CD14-positive monocyte (primary cell): Measurements from ENCODE around the gene STAC3. TPM values are rescaled to one million over a fixed set of nuclear protein-coding genes. Genes with fewer than 3 reads are reported as not detected.

ENCODE experiments used
- DNase-seq, 3 donors: peaks; one replicate each; pipeline ENCODE4 v3.0.0-alpha.2; 2011 to 2022
- H2AFZ ChIP-seq: 2 replicates; pipeline ENCODE4 v1.6.0; 2012; ENCODE audit warnings: mild to moderate bottlenecking, low read depth, low read length, inconsistent platforms; ENCODE audit not compliant: insufficient read depth, poor library complexity, severe bottlenecking
- H3K27ac ChIP-seq, 2 donors: 1 replicate in 1 of 2; 2 replicates in 1 of 2; pipeline ENCODE4 v1.5.1; 2012 to 2013; ENCODE audit warnings: low read length in 2 of 2, control low read depth in 1 of 2, inconsistent platforms in 1 of 2, low read depth in 1 of 2, mild to moderate bottlenecking in 1 of 2
- H3K27me3 ChIP-seq, 2 donors: one replicate each; pipeline versions ENCODE4 v1.6.0 to v1.6.1; 2011 to 2013; ENCODE audit warnings: low read length in 2 of 2; ENCODE audit not compliant: control insufficient read depth in 2 of 2, insufficient read depth in 2 of 2
- H3K36me3 ChIP-seq, 2 donors: replicated peaks in 1 of 2; 1 replicate in 1 of 2; 2 replicates in 1 of 2; pipeline versions ENCODE4 v1.5.1 to v1.6.1; 2012 to 2013; ENCODE audit warnings: low read length in 2 of 2, control low read depth in 1 of 2, inconsistent platforms in 1 of 2, mild to moderate bottlenecking in 1 of 2; ENCODE audit not compliant: insufficient read depth in 2 of 2, control insufficient read depth in 1 of 2
- H3K4me1 ChIP-seq, 2 donors: 1 replicate in 1 of 2; 2 replicates in 1 of 2; pipeline versions ENCODE4 v1.5.1 to v1.6.1; 2012 to 2013; ENCODE audit warnings: low read length in 2 of 2, control low read depth in 1 of 2, inconsistent platforms in 1 of 2, mild to moderate bottlenecking in 1 of 2, moderate library complexity in 1 of 2; ENCODE audit not compliant: insufficient read depth in 2 of 2, control insufficient read depth in 1 of 2
- H3K4me2 ChIP-seq: replicated peaks from 2 replicates; pipeline ENCODE3; 2012; ENCODE audit warnings: low read length, moderate library complexity, mild to moderate bottlenecking; ENCODE audit not compliant: poor library complexity, severe bottlenecking; ENCODE audit errors: extremely low read depth
- H3K4me3 ChIP-seq, 3 experiments: fragments of 200-600 bp in 1 of 3; sonication (generic) in 1 of 3; replicated peaks in 1 of 3; 1 replicate in 2 of 3; 2 replicates in 1 of 3; pipeline ENCODE4 v1.5.1; 2011 to 2013; ENCODE audit warnings: low read length in 3 of 3, mild to moderate bottlenecking in 3 of 3, control low read depth in 2 of 3, low read depth in 2 of 3, inconsistent platforms in 1 of 3, moderate library complexity in 1 of 3
- H3K79me2 ChIP-seq: 2 replicates; pipeline ENCODE4 v1.6.0; 2012; ENCODE audit warnings: mild to moderate bottlenecking, control low read depth, inconsistent platforms, low read length, moderate library complexity; ENCODE audit not compliant: insufficient read depth
- H3K9ac ChIP-seq: 2 replicates; pipeline ENCODE4 v1.6.0; 2017; ENCODE audit warnings: low read length, mild to moderate bottlenecking; ENCODE audit not compliant: insufficient read depth, poor library complexity, severe bottlenecking
- H3K9me3 ChIP-seq, 2 donors: replicated peaks in 1 of 2; 1 replicate in 1 of 2; 2 replicates in 1 of 2; pipeline versions ENCODE4 v1.5.1 to v1.6.1; 2012 to 2013; ENCODE audit warnings: low read length in 2 of 2, control low read depth in 1 of 2; ENCODE audit not compliant: control insufficient read depth in 1 of 2, insufficient read depth in 1 of 2
- H4K20me1 ChIP-seq: 2 replicates; pipeline ENCODE4 v1.6.0; 2012; ENCODE audit warnings: mild to moderate bottlenecking, low read length, control low read depth, moderate library complexity; ENCODE audit not compliant: insufficient read depth
- H3K27ac Mint-ChIP-seq, 7 donors: one replicate each; pipeline ENCODE4 v1.8.0; 2020; ENCODE audit warnings: mild to moderate bottlenecking in 7 of 7, mixed read lengths in 7 of 7, moderate library complexity in 6 of 7, inconsistent platforms in 2 of 7
- H3K27me3 Mint-ChIP-seq, 3 donors: one replicate each; pipeline ENCODE4 v1.8.0; 2021 to 2022; ENCODE audit warnings: low read depth in 3 of 3, mild to moderate bottlenecking in 3 of 3, mixed read lengths in 3 of 3, moderate library complexity in 3 of 3, inconsistent platforms in 1 of 3
- H3K36me3 Mint-ChIP-seq, 2 donors: one replicate each; pipeline ENCODE4 v1.8.0; 2020; ENCODE audit warnings: mixed read lengths in 2 of 2, inconsistent platforms in 1 of 2, mild to moderate bottlenecking in 1 of 2
- H3K4me1 Mint-ChIP-seq: one replicate; pipeline ENCODE4 v1.8.0; 2020; ENCODE audit warnings: mild to moderate bottlenecking, mixed read lengths
- H3K4me3 Mint-ChIP-seq, 2 donors: one replicate each; pipeline ENCODE4 v1.8.0; 2020; ENCODE audit warnings: mild to moderate bottlenecking in 2 of 2, mixed read lengths in 2 of 2, moderate library complexity in 1 of 2
- H3K9me3 Mint-ChIP-seq, 7 donors: one replicate each; pipeline ENCODE4 v1.8.0; 2020 to 2022; ENCODE audit warnings: mixed read lengths in 7 of 7, mild to moderate bottlenecking in 6 of 7, moderate library complexity in 6 of 7, inconsistent platforms in 2 of 7
- CTCF ChIP-seq: fragments of 200-600 bp; IDR thresholded peaks from one replicate; pipeline ENCODE4 v1.8.0; 2022; ENCODE audit warnings: antibody characterized with exemption, mild to moderate bottlenecking
- WGBS: methylation state at CpG from one replicate; pipeline ENCODE4 v1.1.5; 2013; ENCODE audit warnings: missing lambda C conversion rate; ENCODE audit not compliant: insufficient coverage; 5-methylcytosine and 5-hydroxymethylcytosine counted together
- intact Hi-C, 2 donors: fragments of 100-400 bp; cut with micrococcal nuclease; formaldehyde crosslinking; loops; one replicate each; pipeline versions ENCODE4 v1.15.0 to v1.15.1; 2023
- polyA plus RNA-seq, 3 donors: library from polyadenylated mRNA; depleted of rRNA in 1 of 3; unstranded in 2 of 3; stranded (reverse) in 1 of 3; fragments of 300-500 nt in 2 of 3; fragments of >200 nt in 1 of 3; fragmentation: Illumina TruSeq in 2 of 3; gene quantifications; 1 replicate in 2 of 3; 2 replicates in 1 of 3; pipeline ENCODE4 v1.2.3, GENCODE V29; 2012 to 2021

The STAC3 gene
- polyA plus RNA-seq, 3 donors = 7.0 to 32.1 (median 9.1) TPM

- WGBS = 98% methylated on average over 4 of the region's 4 CpGs
- Histone ChIP-seq H2AFZ (no peak overlapping the region), H3K36me3 (peaks cover 72 to 88% of the 10 kb centered on the region in 2 donors), H3K9me3 (no peaks in the 10 kb centered on the region), H3K4me1 (no peaks in the 10 kb centered on the region), H3K79me2 (no peaks in the 10 kb centered on the region), H4K20me1 (no peaks in the 10 kb centered on the region), H3K27ac (no peak overlapping the region), H3K4me3 (no peak overlapping the region), H3K4me2 (no peak overlapping the region), H3K27me3 (no peaks in the 10 kb centered on the region), H3K9ac (no peak overlapping the region)
- TF ChIP-seq CTCF = no peak
- intact Hi-C loops = loop anchor here (5.0 kb wide), 1 partner anchor 192 kb away; no protein-coding TSS in a partner anchor
- H3K4me3 Mint-ChIP-seq = no peak overlapping the region
- H3K9me3 Mint-ChIP-seq = peaks cover 0 to 2% (median 0%) of the 10 kb centered on the region in 7 donors
- peaks cover 0 to 2% (median 0%) of the 10 kb centered on the region in 3 donors for H3K27me3 Mint-ChIP-seq
- no peak for DNase-seq
- H3K36me3 Mint-ChIP-seq = peaks cover 79 to 91% of the 10 kb centered on the region in 2 donors
- peaks cover 2% of the 10 kb centered on the region for H3K4me1 Mint-ChIP-seq
- peak overlapping the region in 1 of 7 donors; percentile 40 for H3K27ac Mint-ChIP-seq
These were observed 9.4 kb upstream of the STAC3 start for GRCh38 chr12:57260366-57260765.

- Histone ChIP-seq H4K20me1 (no peaks in the 10 kb centered on the region), H3K36me3 (peaks cover 83 to 89% of the 10 kb centered on the region in 2 donors), H3K27me3 (no peaks in the 10 kb centered on the region), H3K27ac (no peak overlapping the region), H3K4me1 (no peaks in the 10 kb centered on the region), H3K9me3 (no peaks in the 10 kb centered on the region), H2AFZ (no peak overlapping the region), H3K79me2 (no peaks in the 10 kb centered on the region), H3K4me2 (no peak overlapping the region), H3K4me3 (no peak overlapping the region), H3K9ac (no peak overlapping the region)
- TF ChIP-seq CTCF = no peak
- Mint-ChIP-seq H3K9me3 (peaks cover 0 to 2% (median 0%) of the 10 kb centered on the region in 7 donors), H3K27ac (no peak overlapping the region), H3K4me1 (peaks cover 2% of the 10 kb centered on the region), H3K27me3 (peaks cover 0 to 2% (median 0%) of the 10 kb centered on the region in 3 donors), H3K4me3 (no peak overlapping the region), H3K36me3 (peaks cover 82 to 92% of the 10 kb centered on the region in 2 donors)
- 93% methylated on average over 2 of the region's 6 CpGs for WGBS
- DNase-seq = no peak
- intact Hi-C loops = no loop called here
These were observed 8.3 kb upstream of the STAC3 start for GRCh38 chr12:57258977-57259970.
